Neural cell (in vitro differentiated cells): ENCODE results near the gene GJA5.

Experiments
- EP300 ChIP-seq: fragments of 450-650 bp; conservative IDR thresholded peaks from 2 replicates; pipeline ENCODE4 v1.6.1; 2014; ENCODE audit warnings: antibody characterized with exemption, mild to moderate bottlenecking, moderate library complexity; ENCODE audit not compliant: poor library complexity, severe bottlenecking
- POLR2AphosphoS5 ChIP-seq: IDR thresholded peaks from 2 replicates; pipeline ENCODE4 v1.6.1; 2012
- TF ChIP-seq, protein P1 (sequence below): fragments of 450-650 bp; IDR thresholded peaks from 2 replicates; pipeline ENCODE4 v1.5.1; 2014; ENCODE audit warnings: antibody characterized with exemption, mild to moderate bottlenecking, moderate library complexity; ENCODE audit not compliant: poor library complexity, severe bottlenecking

DNA sequence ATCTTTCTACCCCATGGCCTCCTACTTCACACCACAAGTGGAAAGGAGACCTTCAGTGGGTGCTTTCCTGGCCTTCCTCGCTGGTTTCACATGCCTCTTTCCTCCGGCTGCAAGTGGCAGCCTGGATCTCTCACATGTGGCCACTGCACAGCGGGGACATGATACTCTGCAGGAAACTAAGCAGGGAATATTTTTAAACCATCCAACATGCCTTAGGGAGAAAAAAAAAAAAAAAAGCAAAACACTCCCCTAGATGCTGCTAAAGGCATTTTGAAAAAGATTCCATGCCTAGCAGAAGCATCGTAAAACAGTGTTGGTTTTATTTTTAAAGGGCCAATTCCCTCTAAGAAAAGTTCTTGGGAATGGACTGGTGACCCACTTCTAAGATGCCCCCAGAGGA is 12.2 kb upstream of the GJA5 start:
- TF ChIP-seq EP300 (no peak), POLR2AphosphoS5 (no peak)
- TF ChIP-seq, protein P1, sequence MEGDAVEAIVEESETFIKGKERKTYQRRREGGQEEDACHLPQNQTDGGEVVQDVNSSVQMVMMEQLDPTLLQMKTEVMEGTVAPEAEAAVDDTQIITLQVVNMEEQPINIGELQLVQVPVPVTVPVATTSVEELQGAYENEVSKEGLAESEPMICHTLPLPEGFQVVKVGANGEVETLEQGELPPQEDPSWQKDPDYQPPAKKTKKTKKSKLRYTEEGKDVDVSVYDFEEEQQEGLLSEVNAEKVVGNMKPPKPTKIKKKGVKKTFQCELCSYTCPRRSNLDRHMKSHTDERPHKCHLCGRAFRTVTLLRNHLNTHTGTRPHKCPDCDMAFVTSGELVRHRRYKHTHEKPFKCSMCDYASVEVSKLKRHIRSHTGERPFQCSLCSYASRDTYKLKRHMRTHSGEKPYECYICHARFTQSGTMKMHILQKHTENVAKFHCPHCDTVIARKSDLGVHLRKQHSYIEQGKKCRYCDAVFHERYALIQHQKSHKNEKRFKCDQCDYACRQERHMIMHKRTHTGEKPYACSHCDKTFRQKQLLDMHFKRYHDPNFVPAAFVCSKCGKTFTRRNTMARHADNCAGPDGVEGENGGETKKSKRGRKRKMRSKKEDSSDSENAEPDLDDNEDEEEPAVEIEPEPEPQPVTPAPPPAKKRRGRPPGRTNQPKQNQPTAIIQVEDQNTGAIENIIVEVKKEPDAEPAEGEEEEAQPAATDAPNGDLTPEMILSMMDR = no peak
